Muscle of arm (tissue), 14 donors: ENCODE data around the gene IL20. TPM values are rescaled to one million over a fixed set of nuclear protein-coding genes. Genes with fewer than 3 reads are reported as not detected.
A peak's percentile ranks its signal among the peaks of the same experiment; 100 is the strongest.

Experiments
- DNase-seq: peaks from one replicate; pipeline ENCODE4 v3.0.0-alpha.2; 2013
- long read RNA-seq, 11 donors: transcript quantifications; one replicate each; lab custom pipeline, GENCODE V29; 2026
- polyA plus RNA-seq, 12 donors: library from polyadenylated mRNA; unstranded; fragments of 120-200 nt; gene quantifications; one replicate each; pipeline ENCODE4 v1.2.1, GENCODE V29; 2013; ENCODE audit not compliant: insufficient read length in 12 of 12

Gene IL20, protein sequence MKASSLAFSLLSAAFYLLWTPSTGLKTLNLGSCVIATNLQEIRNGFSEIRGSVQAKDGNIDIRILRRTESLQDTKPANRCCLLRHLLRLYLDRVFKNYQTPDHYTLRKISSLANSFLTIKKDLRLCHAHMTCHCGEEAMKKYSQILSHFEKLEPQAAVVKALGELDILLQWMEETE
- polyA plus RNA-seq, result not detected
- long read RNA-seq, donor 1, result 0 reads
- long read RNA-seq, donor 2, result 0 reads
- long read RNA-seq, donor 3, result 0 reads
- long read RNA-seq, donor 4, result 0 reads
- long read RNA-seq, donor 5, result 0 reads
- long read RNA-seq, donor 6, result 0 reads
- long read RNA-seq, donor 7, result 0 reads
- long read RNA-seq, donor 8, result 0 reads
- long read RNA-seq, donor 9, result 0 reads
- long read RNA-seq, donor 10, result 0 reads
- long read RNA-seq, donor 11, result 0 reads

DNA sequence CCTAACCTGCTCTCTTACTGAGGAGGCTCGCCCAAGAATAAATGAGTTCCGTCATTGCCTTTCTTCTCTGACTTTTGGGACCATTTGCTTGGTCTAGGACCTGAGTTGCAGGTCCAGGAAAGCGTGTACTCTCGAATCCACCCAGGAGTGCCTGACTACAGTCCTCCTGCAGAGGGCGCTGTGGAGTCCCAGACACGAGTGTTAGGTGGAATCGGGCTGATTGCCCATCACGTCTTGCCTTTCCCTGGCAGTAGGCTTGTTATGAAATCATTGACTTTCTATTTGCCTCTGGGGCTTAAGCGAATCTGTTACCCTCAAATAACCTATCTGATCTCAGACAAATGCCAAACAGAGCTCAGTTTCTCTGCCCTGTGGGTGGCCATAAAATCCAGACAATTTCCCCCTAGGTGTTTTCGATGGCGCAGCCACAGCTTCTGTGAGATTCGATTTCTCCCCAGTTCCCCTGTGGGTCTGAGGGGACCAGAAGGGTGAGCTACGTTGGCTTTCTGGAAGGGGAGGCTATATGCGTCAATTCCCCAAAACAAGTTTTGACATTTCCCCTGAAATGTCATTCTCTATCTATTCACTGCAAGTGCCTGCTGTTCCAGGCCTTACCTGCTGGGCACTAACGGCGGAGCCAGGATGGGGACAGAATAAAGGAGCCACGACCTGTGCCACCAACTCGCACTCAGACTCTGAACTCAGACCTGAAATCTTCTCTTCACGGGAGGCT, at the start of gene IL20:
IL20 (plus strand) TSS at position 685 of the 733 bp plus-strand sequence. CDS start 230 bp downstream, outside the sequence.
- peak; percentile 22 for DNase-seq

DNA sequence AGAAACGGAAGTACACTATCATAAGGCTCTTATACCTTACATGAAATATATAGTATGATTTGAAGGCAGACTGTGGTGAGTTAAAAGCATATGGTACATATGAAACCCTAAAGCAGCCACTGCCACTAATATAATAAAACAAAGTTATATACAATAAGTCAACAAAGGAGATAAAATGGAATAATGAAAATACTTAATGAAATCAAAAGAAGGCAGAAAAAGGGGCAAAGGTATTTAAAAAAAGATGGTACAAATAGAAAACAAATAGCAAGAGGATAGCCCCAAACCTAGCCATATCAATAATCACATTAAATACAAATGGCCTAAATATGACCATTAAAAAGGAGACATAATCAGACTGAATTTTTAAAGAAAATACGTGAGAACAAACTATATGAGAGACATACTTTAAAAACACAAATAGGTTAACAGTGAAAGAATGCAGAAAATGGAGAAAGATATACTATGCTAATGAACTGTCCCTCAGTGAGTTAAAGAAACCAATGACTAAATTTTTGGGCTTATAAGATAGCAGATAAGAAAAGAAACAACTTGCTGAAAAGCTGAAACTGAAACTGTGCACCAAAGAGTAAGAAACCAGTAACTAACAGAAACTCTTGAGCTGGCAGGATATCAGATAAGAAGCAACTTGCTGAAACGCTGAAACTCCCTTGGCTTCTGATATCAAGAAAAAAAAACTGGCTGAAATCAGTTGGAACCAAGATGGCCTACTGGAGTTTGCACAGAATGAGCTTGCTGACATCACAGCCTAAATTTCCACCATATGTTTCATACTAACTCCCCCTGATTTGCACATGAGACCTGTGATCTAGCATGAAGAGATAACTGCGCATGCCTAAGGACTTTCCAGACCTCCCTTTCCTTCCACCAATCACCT, 48.8 kb upstream of the IL20 start:
- peak; percentile 18 for DNase-seq

DNA sequence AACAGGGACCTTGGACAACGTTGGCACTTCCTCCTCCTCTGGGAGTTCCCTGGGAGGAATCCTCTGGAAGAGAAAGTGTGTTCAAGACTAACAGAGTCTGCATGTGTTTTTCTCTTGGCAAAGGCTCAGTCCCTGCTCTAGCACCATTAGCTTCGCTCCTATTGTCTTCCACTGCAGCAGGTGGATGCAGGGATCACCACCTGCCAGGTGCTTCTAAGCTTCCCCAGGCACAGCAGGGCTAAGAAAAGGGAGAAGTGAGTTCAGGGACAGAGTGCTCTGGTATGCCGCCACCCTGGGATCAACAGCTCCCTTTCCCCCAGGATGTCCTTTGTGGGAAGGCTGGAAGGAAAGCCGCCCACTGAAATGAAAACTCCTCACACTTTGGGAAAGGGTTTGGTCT, 43.9 kb upstream of the IL20 start:
- DNase-seq, result no peak

DNA sequence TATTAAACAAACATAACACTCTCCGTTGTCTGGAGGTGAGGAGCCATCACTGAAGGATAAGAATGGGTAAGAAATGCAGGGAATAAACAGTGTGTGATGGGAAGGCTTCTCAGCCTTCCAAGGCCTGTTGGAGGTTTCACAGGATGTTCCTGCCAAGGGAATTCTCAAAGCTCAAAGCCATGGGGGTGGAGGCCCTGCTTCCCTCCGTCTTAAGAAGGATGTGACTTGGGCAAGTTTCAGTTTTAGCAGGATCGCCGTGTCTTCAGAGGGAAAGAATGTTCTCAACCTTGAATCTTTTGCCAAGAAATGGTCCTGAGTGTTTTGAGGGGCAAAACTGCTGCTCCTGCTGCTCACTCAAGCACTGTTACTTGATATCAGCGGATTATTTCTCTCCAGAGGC, 41.7 kb upstream of the IL20 start:
- peak; percentile 65 for DNase-seq

DNA sequence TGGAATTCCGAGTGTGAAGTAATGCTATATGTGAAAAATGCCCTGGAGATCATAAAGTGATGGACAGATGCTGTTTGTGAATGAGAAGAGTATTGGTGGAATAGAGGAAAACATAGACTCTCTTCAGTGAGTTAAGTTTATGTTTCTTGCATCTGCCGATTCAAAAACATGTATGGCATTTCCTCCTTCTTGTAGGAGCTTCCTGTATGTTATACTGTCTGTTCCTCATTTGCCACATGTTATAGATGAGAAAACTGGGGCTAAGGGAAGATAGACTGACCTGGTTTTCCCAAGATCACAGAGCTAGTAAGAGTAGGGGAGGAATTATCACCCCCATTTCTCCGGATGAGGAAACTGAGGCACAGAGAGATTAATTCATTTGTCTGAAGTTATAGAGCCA, 41.1 kb upstream of the IL20 start:
- DNase-seq, result no peak

DNA sequence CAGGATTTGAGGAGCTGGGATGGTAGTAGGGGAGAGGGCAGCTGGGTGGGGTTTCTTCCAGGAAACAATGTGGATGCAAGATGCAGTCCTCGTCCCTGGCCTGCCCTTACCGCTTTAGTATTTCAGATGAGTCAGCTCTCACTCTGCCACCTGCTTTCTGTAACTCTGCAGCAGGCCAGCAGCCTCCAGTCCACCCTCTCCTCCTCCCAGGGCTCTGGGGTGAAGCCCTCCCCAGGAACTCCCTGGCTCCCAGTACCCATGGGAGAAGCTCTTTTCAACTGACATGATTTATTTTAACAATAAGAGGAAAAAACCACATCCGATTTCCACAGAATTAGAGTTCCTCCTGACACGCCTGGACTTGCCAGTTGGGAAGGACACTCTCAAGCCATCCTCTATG, 39.0 kb upstream of the IL20 start:
- no peak for DNase-seq

DNA sequence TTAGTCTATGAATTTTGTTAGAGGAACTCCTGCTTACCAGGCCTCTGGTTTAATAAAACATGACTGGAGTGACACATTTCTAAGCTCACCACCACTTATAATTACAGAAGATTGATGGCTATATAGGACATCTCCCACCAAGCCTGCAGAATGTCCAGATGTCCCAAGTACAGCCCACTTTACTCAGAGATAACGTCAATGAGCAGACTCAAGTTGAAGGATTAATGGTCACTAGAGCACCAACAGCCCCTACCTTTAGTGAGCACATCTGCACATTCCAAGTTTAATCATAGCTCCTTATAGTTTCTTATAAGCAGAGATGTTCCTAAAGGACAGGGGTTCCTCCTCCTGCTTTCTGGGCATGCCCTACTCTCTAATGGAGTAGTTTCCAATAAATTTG, 37.4 kb upstream of the IL20 start:
- no peak for DNase-seq

DNA sequence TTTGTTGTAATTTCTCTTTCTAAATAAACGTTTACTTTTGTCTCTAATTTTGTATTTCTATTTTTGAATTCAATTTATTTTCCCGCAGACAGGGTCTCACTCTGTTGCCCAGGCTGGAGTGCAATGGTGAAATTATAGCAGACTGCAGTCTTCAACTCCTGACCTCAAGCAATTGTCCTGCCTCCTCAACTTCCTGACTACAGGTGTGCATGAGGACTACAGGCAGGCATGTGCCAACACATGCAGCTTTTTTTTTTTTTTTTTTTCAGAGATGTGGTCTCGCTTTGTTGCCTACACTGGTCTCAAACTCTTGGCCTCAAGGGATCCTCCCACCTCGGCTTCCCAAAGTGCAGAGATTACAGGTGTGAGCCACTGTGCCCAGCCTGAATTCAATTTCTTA, 36.7 kb upstream of the IL20 start:
- no peak for DNase-seq

DNA sequence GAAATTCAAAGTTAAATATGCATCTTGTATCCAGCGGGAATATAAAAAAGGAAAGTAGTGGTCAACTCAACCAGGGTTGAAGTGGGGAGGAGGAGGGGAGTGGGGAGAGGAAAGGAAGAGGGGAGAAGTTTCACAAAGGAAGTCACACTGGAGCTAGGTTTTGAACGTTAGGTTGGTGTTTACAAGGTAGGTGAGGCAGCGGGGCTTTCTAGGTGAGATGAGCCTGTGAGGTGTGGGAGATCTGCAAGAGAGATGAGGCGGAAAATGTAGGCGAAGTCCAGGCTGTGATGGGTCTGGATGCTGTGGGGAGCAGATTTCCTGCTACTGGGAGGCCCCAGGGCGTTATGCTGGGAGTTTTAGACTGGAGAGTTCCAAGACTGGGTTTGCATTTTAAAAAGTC, 36.1 kb upstream of the IL20 start:
- no peak for DNase-seq

DNA sequence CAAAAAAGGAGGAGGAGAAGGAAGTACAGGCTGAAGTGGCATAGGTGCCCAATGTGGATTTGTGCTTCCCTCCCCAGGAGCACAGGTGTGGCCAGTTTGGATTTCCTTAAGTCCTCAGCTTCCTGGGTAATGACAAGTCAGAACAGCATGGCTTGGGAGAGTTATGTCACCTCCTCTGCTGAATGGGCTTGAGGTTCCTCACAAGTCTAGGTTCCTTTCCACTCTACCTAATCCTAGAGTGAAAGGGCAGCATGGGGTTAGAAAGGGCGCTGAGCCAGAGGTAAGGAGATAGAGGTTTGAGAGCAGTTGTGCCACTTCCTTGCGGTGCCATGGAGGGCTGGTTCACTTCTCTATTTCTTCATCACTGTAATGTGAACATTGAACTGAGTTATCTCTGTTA, 35.5 kb upstream of the IL20 start:
- DNase-seq, result no peak

DNA sequence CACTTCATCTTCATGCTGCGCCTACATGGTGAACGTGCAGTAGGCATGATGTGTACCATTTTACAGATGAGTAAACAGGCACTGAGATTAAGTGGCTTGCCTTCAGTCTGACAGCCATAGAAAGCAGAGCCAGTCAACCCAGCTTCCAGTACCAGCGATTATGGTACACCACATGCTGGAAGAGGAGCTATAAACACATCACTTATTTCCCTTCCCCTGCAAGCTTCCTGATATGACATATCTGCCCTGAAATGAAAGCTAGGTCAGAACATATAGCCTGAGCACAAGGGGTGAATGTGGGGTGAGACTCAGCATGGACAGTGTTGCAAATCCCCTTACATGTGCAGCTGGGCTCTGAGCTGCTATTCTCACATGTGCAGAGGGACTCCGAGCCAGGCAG, 33.8 kb upstream of the IL20 start:
- DNase-seq, result no peak

DNA sequence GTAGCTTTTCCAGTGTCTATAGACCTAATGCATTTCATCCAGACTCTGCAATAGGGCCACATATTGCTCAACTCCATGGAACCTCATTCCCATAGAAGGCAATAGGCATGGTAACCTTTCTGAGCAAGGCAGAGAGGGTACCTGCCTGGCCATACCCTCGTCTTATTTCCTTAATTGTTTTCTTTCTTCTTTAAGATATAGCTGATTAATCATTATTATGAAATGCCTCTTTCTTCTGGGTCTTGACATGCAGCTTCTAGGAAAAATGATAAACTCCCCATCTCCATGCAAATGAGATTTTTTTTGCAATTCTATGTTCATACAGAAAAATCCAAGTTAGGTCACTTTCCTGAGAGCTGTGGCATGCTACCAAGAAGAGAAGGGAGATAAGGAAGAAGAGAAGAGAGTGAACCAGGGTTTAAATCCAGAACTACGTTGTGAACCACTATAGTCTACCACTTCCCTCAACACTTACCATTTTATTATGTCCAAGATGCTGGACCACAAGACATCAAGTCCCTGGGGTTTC, 33.0 kb upstream of the IL20 start:
- DNase-seq, result no peak

DNA sequence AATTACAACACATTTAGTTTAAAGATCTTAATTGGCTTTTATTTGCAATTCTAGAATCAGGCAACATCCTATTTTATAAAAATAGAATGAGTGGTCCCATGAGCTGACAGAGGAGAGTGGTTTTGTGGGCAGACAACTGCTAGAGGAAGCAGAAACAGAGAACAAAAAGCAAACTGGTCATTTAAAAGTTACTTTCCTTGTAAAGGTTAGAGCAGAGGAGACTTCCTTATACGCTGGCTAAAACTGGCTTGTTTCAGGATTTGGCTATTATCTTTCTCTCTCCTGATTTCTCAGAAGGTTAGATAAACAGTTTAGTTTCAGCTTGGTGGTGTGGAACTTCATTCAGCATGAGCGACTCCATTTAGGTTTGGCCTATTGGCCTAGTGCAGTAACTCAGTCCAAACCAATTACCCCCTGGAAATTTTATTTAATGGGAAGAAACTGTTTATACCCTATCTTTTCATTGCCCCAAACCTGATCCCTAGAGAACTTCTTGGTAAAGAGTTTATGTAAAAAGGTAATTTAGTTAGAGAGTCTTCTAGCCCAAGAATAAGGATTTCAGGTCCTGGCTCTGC, 32.2 kb upstream of the IL20 start:
- DNase-seq, result no peak

DNA sequence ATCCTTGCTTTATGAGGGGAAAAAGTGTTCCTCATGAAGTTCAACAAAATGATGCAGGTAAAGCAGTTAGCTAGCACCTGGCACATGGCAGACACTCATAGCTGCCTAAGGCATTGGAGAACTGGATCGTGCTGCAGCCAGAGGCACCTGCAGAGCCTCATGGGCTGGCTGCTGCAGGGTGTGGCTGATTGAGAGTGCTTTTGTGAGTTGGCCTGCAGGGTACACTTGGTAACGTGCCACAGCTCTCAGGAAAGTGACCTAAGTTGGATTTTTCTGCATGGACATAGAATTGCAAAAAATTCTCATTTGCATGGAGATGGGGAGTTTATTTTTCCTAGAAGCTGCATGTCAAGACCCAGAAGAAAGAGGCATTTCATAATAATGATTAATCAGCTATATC, 31.6 kb upstream of the IL20 start:
- no peak for DNase-seq

DNA sequence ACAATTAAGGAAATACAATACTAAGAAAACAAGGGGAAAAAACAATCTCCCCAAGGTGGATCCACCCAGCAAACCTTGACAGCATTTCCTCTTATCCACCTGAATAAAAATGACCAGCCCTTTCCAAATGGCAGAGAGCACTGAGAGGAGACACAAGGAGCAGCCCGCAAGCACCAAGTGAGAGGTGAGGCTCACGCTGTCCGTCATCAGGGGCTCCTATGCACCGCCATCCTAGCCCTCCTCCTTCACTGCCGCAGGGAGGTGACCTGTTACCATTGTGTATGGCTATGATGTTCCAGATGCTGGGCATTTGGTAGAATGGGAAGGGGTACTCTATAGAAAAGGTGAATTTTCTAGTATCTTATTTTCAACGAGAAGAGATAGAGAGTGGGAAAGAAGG, 31.2 kb upstream of the IL20 start:
- DNase-seq, result no peak

DNA sequence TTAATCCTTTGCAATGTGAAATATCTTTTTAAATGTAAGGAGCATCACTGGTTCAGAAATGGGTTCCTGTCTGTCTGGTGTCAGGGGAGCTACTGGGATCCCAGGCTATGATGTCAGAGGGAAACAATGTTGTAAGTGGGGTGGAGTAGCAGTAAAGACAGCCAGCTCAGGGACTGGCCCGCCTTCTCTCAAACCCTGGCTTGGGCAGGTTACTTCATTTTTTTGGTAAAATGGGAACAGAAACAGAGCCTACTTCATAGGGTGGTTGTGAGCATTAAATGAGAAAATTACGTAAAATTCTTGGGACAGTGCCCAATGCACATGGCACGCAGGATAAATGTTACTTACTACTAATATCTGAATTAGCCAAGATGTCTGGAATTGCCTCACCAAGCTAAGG, 30.7 kb upstream of the IL20 start:
- DNase-seq, result no peak

DNA sequence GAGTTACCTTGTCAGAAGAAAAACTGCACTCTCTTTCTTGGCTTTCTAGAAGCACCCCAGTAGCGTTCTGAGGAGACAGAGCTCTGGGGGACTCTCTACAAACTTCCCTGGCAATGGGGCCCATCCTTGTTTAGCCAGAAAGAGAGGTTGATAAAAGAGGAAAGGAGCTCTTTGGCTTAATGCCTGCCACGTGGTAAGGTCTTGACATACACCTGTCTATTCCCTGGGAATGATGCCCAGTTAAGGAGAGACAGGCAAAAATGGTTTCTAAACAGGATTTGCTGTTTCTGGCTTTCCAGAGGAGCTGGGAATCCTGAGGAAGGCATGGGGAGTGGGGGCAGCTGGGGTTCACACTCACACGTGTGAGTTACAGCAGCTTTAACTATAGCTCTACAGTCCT, 30.2 kb upstream of the IL20 start:
- no peak for DNase-seq

DNA sequence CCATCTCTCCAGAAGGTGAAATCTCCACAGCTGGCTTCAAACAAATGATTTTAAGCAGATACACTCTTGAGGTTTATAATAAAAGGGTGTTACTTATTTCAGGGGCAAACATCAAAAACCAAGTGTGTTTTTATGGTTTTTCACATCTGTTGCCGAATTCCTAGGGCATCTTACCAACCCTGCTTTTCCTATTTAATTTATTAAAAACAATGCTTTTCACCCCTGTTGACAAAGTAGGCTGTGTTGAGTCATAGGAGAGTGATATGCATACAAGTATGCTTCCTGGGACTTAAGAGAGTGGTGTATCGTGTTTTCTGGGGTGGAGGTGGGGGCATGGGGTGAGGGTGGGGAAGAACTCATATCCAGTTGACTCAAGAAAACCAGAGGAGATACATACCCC, 29.3 kb upstream of the IL20 start:
- DNase-seq, result no peak

DNA sequence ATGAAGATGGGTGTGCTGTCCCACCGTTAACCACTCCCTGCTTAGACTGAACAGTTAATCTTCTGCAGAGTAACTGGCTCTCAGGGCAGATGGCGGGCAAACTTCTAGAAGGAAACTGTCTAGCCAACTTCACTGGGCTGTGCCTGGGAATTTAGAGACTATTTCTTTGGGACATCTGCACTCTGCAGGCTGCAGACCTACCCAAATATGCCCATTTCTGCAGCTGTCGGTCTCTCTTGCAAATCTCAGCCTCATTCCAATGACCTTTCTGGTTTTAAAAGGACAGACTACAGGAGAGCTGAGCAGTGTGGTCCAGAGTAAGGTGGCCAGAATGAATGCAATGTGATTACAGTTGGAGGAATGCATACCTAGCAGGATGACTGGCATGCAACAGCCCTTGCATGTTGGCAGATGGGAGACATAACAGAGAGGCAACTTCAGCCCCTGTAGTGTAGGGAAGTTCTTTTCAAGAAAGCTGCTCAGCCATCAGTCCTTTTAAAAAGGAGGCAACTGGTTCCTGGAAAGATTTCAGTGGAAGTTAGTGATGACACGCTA, 26.3 kb upstream of the IL20 start:
- no peak for DNase-seq

DNA sequence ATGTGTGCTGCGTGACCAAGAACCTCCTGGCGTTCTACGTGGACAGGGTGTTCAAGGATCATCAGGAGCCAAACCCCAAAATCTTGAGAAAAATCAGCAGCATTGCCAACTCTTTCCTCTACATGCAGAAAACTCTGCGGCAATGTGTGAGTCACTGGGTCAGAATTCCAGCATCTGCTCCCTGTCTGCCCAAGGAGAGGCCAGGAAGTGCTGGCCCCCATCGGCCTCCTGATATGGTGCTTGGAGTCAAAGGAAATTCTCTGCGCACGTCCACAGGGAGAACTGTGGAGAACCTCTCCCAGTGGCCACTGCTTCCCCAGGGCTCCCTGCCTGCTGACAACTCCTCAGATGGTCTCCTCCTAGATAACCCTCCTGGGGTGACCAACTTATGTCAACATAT, 25.6 kb upstream of the IL20 start:
- DNase-seq, result no peak

DNA sequence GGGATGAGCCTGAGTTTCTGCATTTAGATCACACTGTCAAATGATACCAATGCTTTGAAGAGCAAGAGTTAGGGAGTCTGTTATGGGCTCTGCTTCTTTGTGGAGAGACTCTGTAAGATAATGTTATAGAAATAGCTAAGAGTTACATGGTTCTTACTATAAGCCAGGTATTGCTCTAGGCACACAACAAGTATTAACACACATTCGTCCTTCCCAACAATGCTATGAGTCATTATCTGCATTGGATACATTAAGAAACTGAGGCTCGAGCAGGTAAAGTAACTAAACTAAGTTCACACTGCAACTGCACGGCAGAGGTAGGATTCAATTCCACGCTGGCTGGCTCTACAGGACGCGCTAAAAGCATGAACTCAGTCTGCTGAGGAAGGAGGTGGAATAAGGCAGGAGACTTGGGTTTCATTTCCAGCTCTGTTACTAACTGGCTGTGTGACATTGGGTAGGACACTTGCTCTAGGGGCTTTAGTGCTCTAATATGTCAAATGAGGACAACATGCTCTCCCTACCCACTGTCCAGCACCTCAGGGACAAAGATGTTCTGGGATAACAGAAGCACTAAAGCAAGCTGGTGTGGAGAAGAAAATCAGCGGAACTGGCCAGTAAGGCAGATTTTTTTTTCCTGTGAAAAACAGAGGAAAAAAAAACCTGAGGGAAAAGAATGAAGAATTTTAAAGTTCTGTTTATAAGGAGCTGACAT, 23.7 kb upstream of the IL20 start:
- no peak for DNase-seq
